ENCODE measurements around the gene ADAMTS5. TPM values are rescaled to one million over a fixed set of nuclear protein-coding genes. Genes with fewer than 3 reads are reported as not detected.

Gene ADAMTS5
- total RNA-seq, 1 donor from 2014 or later: 27.5 TPM

DNA sequence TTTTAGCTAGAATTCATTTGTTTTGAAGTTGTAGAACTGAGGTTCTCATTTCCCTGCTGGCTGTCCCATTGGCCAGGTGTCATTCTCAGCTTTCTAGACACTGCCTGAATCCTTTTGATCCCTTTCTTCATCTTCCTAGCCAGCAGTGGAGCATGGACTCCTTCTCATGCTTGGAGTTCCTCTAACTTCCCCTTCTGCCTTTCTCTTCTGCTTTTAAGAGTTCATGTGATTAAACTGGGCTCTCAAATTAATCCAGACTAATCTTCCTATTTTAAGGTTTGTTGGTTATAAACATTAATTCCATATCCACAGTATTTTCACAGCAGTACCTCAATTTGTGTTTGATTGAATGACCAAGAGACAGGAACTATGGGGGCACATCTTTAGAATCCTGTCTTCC lies 52.3 kb downstream of the ADAMTS5 start:
- H3K9me3 ChIP-seq: no peaks in the 10 kb centered on the region
- H3K4me3 ChIP-seq: no peak overlapping the region
- H3K27ac ChIP-seq: no peak overlapping the region
- intact Hi-C loops (cut with DNase I): no loop called here
- DNase-seq (ENCODE audit: low spot score in 2 of 2): no peak
- no peaks in the 10 kb centered on the region for H3K4me1 ChIP-seq
- no peaks in the 10 kb centered on the region for H3K27me3 ChIP-seq
- no peaks in the 10 kb centered on the region for H3K36me3 ChIP-seq
- TF ChIP-seq, protein P1, sequence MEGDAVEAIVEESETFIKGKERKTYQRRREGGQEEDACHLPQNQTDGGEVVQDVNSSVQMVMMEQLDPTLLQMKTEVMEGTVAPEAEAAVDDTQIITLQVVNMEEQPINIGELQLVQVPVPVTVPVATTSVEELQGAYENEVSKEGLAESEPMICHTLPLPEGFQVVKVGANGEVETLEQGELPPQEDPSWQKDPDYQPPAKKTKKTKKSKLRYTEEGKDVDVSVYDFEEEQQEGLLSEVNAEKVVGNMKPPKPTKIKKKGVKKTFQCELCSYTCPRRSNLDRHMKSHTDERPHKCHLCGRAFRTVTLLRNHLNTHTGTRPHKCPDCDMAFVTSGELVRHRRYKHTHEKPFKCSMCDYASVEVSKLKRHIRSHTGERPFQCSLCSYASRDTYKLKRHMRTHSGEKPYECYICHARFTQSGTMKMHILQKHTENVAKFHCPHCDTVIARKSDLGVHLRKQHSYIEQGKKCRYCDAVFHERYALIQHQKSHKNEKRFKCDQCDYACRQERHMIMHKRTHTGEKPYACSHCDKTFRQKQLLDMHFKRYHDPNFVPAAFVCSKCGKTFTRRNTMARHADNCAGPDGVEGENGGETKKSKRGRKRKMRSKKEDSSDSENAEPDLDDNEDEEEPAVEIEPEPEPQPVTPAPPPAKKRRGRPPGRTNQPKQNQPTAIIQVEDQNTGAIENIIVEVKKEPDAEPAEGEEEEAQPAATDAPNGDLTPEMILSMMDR (IDR thresholded peaks at IDR 0.05): no peak

DNA sequence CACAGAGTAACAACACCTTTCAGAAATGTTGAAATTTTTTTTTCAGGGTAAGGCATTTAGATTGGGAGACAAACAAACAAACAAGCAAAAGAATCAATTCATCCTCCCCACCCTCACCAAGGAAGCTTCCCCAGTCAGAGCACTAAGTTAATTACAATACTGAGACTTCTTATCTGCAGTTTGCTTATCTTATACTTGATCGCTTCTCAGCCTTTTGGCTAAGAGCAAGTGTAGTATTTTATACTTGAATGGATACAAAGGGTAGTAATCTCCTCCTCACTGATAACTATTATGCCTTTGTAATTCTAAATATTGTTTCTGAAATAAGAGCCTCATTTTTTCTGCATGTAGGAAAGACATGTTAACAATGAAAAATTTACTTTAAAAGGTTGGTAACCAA lies 54.4 kb downstream of the ADAMTS5 start:
- TF ChIP-seq, protein P1 (IDR thresholded peaks at IDR 0.05): no peak
- no peak overlapping the region for H3K4me3 ChIP-seq
- H3K27ac ChIP-seq: no peak overlapping the region
- H3K9me3 ChIP-seq: no peaks in the 10 kb centered on the region
- no peaks in the 10 kb centered on the region for H3K4me1 ChIP-seq
- no peaks in the 10 kb centered on the region for H3K36me3 ChIP-seq
- H3K27me3 ChIP-seq: no peaks in the 10 kb centered on the region
- intact Hi-C loops (cut with DNase I): no loop called here
- no peak for DNase-seq (ENCODE audit: low spot score in 2 of 2)

DNA sequence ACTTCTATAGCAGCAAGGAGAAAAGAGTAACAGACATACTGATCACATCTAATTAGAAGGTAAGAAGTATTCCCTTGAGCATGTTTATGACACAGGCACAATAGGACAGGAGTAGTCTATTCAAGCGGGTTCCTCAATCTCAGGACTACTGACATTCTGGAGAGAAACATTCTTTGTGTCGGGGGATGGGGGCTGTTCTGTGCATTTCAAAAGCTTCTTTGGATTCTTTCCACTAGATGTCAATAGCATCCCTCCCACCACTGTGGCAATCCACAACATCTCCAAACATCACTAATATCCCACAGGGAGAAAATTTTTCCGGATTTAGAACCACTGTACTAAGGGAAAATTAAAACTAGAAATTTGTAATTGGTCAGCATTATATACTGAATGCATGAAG lies 56.9 kb downstream of the ADAMTS5 start:
- no peaks in the 10 kb centered on the region for H3K27me3 ChIP-seq
- no peaks in the 10 kb centered on the region for H3K36me3 ChIP-seq
- no peak overlapping the region for H3K27ac ChIP-seq
- H3K9me3 ChIP-seq: no peaks in the 10 kb centered on the region
- no peak overlapping the region for H3K4me3 ChIP-seq
- H3K4me1 ChIP-seq: no peaks in the 10 kb centered on the region
- intact Hi-C loops (cut with DNase I): no loop called here
- no peak for DNase-seq (ENCODE audit: low spot score in 2 of 2)
- TF ChIP-seq, protein P1 (IDR thresholded peaks at IDR 0.05): no peak

DNA sequence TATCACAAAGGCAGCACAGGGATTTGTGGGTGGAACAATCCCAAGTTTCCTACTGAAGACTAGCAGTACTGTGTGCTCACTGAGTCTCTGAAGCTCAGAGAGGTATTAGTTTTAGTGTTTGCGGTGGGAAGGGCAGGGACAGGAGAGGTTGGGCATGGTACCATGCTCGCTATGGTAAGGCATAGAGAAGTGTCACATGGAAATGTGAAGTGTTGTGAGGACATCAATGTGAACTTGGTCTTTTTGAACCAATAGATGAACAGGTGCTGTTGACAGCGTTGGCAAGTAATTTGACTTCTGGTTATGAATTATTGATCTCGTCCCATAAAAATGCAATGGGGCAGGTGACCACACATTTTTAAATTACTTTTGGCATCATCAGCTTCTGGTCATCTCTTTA lies 65.9 kb downstream of the ADAMTS5 start:
- Histone ChIP-seq H3K4me1 (no peaks in the 10 kb centered on the region), H3K4me3 (no peak overlapping the region), H3K27me3 (no peaks in the 10 kb centered on the region), H3K27ac (no peak overlapping the region), H3K36me3 (no peaks in the 10 kb centered on the region), H3K9me3 (no peaks in the 10 kb centered on the region)
- DNase-seq (ENCODE audit: low spot score in 2 of 2): no peak
- TF ChIP-seq, protein P1 (IDR thresholded peaks at IDR 0.05): no peak
- intact Hi-C loops (cut with DNase I): no loop called here

DNA sequence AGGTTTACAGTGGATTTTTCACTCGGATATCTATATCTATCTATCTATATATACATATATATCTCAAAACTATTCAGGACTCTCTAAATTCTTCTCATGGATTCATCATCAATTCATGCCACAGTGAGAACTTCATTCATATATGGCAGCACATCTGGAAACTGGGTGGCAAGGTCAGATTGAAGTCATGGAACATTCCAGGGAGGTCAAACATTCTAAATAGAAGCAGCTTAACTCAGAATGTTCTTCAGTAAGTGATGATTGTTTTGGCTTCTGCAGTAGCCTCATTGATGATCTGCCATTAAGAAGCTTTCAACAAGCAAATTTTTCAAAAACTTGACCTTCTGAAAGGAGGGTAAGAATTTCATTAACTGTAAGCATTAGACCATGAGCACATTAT lies 74.7 kb downstream of the ADAMTS5 start:
- Histone ChIP-seq H3K9me3 (no peaks in the 10 kb centered on the region), H3K36me3 (no peaks in the 10 kb centered on the region), H3K27me3 (no peaks in the 10 kb centered on the region), H3K4me1 (no peaks in the 10 kb centered on the region), H3K4me3 (no peak overlapping the region), H3K27ac (no peak overlapping the region)
- intact Hi-C loops (cut with DNase I): no loop called here
- TF ChIP-seq, protein P1 (IDR thresholded peaks at IDR 0.05): no peak
- no peak for DNase-seq (ENCODE audit: low spot score in 2 of 2)

DNA sequence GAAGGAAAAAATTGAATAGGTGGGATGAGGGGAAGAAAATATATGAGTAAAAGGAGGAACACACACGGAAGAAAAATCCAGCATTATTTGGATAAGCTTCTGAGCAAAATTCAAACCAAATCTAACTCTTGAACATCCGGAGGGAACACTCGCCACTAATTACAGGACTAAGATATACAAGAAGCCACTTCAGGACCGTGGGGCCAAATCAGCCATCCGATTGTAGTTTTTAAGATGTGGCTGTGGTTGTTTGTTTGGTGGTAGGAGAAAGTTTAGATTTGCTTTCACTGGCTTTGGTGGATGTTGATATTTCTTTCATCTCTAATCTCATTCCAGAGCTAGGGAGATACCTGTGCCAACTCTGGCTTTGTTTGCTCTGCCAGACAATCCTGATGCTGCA lies 78.0 kb downstream of the ADAMTS5 start:
- intact Hi-C loops (cut with DNase I): no loop called here
- no peaks in the 10 kb centered on the region for H3K36me3 ChIP-seq
- no peak for DNase-seq (ENCODE audit: low spot score in 2 of 2)
- no peak overlapping the region for H3K4me3 ChIP-seq
- H3K9me3 ChIP-seq: no peaks in the 10 kb centered on the region
- H3K27ac ChIP-seq: no peak overlapping the region
- TF ChIP-seq, protein P1 (IDR thresholded peaks at IDR 0.05): no peak
- no peaks in the 10 kb centered on the region for H3K27me3 ChIP-seq
- no peaks in the 10 kb centered on the region for H3K4me1 ChIP-seq

All from ascending aorta (tissue), 2 donors.